CD4-positive, alpha-beta T cell treated with Interleukin-6 for 4 hours (primary cell): ENCODE measurements around the gene PLPP2.
"Not testable (repeated sequence)": the region's sequence is repeated elsewhere in the genome, so short reads cannot be mapped to it uniquely, and the experiment has no call there.

Experiments
- DNase-seq: peaks from one replicate; pipeline ENCODE4 v3.0.0-alpha.2; 2020; ENCODE audit warnings: mixed read lengths

Gene PLPP2

GRCh38 chr19:292281-292884 lies 1.2 kb upstream of the PLPP2 start:
- no peak for DNase-seq

GRCh38 chr19:291561-292280 lies 518 bp upstream of the PLPP2 start:
- DNase-seq: no peak

- DNase-seq: peak; percentile 45
Observed at GRCh38 chr19:290372-291005, 714 bp downstream of the PLPP2 start.

GRCh38 chr19:289651-290371 lies 1.4 kb downstream of the PLPP2 start:
- DNase-seq: peak; percentile 47

GRCh38 chr19:288911-289310 lies 2.3 kb downstream of the PLPP2 start:
- no peak for DNase-seq

GRCh38 chr19:287381-287871 lies 3.8 kb downstream of the PLPP2 start:
- DNase-seq: no peak

GRCh38 chr19:283395-283794 lies 7.8 kb downstream of the PLPP2 start:
- DNase-seq: no peak

GRCh38 chr19:282501-282900 lies 8.7 kb downstream of the PLPP2 start:
- no peak for DNase-seq

- no peak for DNase-seq
Observed at GRCh38 chr19:281992-282391, 9.2 kb downstream of the PLPP2 start.

GRCh38 chr19:281156-281853 lies 9.9 kb downstream of the PLPP2 start:
- no peak for DNase-seq

GRCh38 chr19:280541-281009 lies 10.6 kb downstream of the PLPP2 start:
- no peak for DNase-seq

- no peak for DNase-seq
Observed at GRCh38 chr19:279656-280055, 11.5 kb downstream of the PLPP2 start.

- no peak for DNase-seq
Observed at GRCh38 chr19:279231-279630, 12.0 kb downstream of the PLPP2 start.

GRCh38 chr19:277581-278165 lies 13.5 kb downstream of the PLPP2 start:
- DNase-seq: no peak

GRCh38 chr19:277131-277530 lies 14.1 kb downstream of the PLPP2 start:
- DNase-seq: no peak

- no peak for DNase-seq
Observed at GRCh38 chr19:275958-276646, 15.1 kb downstream of the PLPP2 start.

- no peak for DNase-seq
Observed at GRCh38 chr19:275000-275399, 16.2 kb downstream of the PLPP2 start.

- DNase-seq: no peak
Observed at GRCh38 chr19:273393-273792, 17.8 kb downstream of the PLPP2 start.

GRCh38 chr19:271856-272255 lies 19.3 kb downstream of the PLPP2 start:
- DNase-seq: no peak

- not testable (repeated sequence) for DNase-seq
Observed at GRCh38 chr19:270766-271318, 20.4 kb downstream of the PLPP2 start.

- no peak for DNase-seq
Observed at GRCh38 chr19:269241-269640, 22.0 kb downstream of the PLPP2 start.
